GOT3 (cell line): ENCODE data around the gene GLOD4.

Experiments
- DNase-seq: peaks from one replicate; lab custom pipeline; 2025; ENCODE audit warnings: mixed read lengths; lab: John Stamatoyannopoulos, UW

Gene GLOD4

DNA sequence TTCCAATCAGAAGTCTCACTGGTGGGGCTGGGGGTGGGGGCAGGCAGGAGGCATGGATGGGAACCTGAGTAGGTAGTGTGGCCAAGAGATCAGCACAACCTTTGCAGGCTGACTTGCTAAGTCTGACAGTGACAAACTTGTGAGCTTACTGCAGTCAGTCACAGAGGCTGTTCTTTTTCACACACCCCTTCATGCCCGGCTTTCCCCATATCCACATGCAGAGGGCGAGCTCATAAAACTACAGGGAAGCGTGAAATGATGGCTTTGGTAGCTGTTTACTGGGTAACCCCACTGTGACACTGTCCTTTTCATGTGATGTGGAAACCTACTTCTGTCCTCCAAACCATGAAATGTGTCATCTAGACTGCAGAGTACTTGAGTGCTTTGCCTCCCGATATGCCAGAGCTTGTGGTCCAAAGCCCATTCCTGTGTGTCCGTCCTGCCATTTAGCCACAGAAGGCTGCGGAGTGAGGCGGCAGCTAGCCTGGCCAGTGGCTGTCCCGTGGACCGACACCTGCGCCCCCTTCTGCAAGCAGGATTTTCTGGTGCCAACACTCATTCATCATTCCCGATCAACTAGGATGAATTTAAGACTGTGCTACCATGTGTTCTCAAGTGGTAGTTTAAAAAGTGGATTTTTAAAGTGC is 39.8 kb downstream of the GLOD4 start:
- no peak for DNase-seq

DNA sequence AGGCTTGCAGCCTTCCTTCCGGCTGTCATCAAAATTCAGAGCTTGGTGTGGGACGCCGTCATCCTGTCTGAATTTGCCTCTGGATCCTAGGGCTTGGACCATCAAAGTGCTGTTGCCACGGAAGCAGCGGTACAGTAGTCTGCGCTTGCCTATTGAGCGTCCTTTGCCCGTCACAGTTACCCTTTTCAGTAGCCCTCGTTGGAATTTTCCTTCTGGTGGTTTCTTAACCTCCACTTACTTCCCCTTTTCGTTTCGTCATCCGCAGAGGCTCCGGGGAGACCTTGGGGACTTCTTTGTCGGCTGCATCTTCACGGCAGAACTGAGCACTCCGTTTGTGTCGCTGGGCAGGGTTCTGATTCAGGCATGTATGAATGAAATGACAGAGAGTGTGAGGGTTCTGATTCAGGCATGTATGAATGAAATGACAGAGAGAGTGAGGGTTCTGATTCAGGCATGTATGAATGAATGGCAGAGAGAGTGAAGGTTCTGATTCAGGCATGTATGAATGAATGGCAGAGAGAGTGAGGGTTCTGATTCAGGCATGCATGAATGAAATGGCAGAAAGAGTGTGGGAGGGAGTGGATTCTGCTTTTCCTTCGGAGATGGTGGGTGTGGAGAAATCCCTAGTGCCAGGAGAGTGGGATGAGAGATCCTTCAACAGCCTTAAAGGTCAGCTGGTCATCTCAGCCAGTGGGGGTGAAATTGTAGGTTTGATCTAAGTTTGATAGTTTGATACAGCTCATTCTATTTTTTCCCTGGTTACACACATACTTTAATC is 41.7 kb downstream of the GLOD4 start:
- no peak for DNase-seq

- no peak for DNase-seq
Observed at GRCh38 chr17:737561-738113, 44.4 kb downstream of the GLOD4 start.

DNA sequence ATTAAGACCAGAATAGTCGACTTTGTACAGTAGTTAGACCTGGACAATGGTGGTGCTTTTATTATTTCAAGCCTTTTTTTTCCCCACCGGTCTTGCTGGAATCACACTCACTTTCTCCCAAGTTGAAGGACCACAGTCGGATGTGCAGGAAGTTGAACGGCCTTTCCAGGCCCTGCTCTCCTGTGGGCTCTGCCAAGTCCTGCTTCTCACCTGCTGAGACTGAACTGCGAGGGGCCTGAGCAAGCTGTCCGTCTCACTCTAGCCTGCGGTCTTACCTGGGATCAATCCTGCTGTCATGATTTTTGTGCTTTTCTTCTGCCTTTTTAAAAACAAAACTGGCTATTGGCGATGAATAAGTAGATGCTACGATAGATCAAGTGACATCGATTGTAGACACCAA is 48.3 kb downstream of the GLOD4 start:
- no peak for DNase-seq

DNA sequence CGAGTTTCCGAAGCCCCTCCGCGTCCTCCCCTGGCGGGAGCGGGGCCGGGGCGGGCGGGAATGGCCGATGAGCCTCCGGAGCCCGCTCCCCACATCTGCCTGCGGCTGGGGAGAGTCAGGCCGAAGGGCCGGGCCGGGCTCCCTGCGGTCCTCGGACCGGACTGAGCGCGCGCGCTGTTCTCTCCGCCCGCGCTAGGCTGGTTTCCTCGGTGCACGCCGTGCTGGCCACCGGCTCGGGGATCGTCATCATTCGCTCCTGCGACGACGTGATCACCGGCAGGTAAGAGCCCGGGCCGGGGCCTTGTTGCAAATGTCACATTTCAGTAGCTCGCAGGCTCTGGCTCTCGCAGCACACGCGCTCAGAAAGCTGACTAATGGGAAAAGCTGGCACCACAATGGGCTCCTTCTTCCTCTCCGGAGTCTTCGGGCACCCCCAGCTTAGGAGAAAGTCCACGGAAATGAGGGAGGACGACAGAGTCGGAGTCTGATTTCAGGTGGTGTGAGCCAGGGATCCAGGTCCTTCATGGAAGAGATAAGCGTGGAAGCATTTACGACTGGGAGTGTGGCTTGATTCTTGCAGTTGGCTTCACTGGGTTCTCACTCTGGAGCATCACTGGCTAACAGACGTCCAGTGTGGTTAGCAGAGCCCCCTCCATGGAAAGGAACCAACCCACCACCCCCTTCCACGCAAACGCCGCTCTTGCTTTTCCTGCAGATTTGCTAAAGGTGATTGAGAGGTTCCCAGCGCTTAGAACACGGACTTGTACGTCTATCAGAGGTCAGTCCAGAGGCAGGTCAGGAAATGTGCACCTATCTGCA is 49.0 kb downstream of the GLOD4 start:
- no peak for DNase-seq

- DNase-seq = peak; percentile 40
Observed at GRCh38 chr17:732067-732901, 49.8 kb downstream of the GLOD4 start, which contains the start of gene TLCD3A. Gene TLCD3A, plus strand, starts transcription at chr17:732596. Its CDS starts 52 bp downstream, at chr17:732648.

- no peak for DNase-seq
Observed at GRCh38 chr17:731644-732066, 50.4 kb downstream of the GLOD4 start.

GRCh38 chr17:728911-729310 is 53.2 kb downstream of the GLOD4 start:
- no peak for DNase-seq

- no peak for DNase-seq
Observed at GRCh38 chr17:726271-726919, 55.7 kb downstream of the GLOD4 start.

DNA sequence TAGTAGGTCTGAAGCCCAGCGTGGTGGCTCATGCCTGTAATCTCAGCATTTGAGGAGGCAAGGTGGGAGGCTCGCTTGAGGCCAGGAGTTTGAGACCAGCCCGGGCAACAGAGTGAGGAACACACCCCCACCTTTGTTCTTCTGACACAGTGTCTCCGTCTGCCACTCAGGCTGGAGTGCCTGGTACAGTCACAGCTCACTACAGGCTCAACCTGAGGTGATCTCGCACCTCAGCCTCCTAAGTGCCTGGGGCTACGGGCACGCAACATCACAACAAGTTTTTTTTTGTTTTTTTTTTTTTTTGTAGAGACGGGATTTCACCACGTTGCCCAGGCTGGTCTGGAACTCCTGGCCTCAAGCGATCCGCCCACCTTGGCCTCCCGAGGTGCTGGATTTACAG is 56.3 kb downstream of the GLOD4 start:
- DNase-seq = no peak

DNA sequence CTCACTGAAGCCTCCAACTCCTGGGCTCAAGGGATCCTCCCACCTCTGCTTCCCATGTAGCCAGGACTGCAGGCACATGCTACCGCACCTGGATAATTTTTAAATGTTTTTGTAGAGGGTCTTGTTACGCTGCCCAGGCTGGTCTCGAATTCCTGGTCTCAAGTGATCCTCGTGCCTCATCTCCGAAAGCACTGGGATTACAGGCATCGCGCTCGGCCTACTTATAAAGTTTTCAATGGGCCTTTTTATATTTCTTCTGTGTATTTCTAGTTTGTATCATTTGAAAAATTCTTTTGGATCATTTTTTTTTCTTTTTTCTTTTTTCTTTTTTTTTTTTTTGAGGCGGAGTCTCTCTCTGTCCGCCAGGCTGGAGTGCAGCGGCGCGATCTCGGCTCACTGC is 57.0 kb downstream of the GLOD4 start:
- DNase-seq = no peak

- DNase-seq = no peak
Observed at GRCh38 chr17:721540-721937, 60.5 kb downstream of the GLOD4 start.

GRCh38 chr17:720706-721539 is 61.2 kb downstream of the GLOD4 start:
- no peak for DNase-seq

DNA sequence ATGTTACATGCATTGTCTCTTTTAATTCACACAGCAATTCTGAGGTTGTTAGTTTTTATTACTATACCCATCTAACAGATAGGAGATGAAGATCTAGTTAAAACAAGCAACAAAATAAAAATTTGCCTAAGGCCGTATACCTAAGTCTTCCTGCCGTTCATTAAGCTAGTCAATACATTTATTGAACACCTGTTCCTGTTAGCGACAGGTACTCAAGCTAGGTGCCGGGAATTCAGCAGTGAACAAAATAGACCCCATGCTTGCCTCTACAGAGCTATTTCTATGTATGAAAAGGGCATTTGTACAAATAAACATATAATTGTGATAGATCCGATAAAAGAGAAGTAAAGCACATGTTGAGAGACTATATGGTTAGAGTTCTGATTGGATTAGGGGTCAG is 64.0 kb downstream of the GLOD4 start:
- no peak for DNase-seq
